HG02840 (cell line): ENCODE measurements around the gene IFNW1.

Experiments
- ATAC-seq: cut with Tn5 transposase; IDR thresholded peaks from one replicate; pipeline ENCODE4 v1.9.1; 2021; ENCODE audit warnings: mild to moderate bottlenecking, moderate library complexity, moderate number of reproducible peaks; ENCODE audit not compliant: unreplicated experiment, low FRiP score

Gene IFNW1

DNA sequence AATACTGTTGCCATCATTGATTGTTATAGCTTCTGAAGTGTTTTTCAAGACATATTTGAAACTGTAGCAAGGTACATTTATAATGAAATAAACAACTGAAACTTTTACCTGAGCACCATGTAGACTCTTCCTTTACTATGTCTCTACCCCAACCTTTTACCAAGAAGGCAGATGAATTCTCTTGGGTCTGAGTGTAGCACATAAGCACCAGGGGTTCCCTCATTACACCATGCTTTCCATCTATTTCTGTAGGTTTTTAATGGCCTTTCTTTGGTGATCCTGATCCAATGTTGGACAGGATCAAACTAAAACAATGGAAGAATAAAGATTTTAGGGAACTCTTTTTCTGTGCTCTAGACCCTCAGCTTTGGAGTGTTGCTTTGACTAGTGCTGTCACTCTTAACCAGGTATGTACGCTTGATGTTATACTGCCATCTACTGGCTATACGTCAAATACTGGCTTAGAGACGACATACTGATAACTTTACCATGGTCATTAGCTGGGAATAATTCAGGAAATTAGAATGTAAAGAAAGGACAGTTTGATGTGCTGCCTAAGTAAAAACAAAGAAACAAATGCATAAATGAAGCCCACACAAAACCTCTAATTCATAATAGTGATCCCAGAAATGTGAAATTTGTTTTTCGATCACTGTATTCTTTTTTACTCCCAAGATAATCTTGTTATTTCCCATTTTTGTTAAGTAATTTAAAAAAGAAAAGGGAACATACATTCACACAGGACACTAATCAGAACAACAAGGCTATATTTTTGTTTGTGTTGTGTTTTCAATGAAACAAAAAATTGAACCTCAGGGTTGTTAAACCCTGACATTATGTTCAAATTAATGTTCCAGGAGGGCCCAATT lies 30.7 kb downstream of the IFNW1 start:
- no peak for ATAC-seq

DNA sequence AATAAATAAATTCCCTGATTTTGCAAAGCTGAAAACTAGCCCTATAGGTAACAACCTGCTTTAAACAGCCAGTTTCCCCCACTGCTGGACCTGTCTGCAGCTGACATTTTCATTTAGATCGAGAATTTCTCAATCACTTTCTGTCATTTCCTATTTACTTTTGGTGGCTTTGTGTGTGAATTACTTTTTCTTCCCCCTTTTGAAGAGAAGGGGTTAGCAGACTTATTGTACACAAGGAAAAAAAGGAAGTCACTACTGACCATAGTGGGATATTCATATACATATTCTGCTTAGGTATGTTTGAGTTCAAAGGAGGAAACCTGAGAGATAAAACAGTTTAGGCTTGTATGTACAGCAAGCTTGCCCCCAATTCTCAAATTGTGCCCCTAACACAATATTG lies 36.8 kb downstream of the IFNW1 start:
- ATAC-seq: no peak

GRCh38 chr9:21102305-21102704 lies 39.3 kb downstream of the IFNW1 start:
- ATAC-seq: no peak

DNA sequence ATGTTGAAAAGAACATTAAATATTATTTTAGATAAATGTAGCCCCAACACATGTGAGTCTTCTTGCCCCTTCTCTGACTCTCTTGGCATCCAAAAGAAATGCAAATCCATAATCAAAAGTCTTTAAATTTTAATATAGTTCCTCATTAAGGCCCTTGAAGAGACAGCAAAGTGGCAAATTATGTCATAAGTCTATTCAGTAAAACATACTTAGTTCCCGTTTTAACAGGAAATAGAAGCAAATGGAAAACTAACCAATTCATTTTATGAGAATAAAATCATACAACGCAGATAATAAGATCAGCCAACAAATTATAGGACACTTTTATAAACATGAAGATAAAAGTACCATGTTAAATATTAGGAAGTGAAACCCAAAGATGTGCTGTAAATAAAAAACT lies 43.8 kb downstream of the IFNW1 start:
- ATAC-seq: no peak

DNA sequence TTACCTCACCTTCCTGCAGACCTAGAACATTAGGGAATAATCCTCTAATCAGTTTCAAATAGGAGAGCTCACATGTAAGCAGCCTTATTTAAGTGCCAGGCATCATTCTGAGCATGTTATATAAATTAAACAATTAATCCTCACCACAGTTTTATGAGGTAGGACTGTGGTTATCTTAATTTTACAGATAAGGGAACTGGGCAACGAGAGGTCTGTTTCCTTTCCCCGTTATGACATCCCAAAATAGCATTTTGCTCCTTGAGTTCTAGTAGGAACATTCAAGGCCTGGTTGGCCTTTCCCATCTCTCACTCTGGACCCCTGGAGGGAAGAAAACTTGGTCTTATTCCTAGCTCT lies 44.8 kb downstream of the IFNW1 start:
- ATAC-seq: no peak

DNA sequence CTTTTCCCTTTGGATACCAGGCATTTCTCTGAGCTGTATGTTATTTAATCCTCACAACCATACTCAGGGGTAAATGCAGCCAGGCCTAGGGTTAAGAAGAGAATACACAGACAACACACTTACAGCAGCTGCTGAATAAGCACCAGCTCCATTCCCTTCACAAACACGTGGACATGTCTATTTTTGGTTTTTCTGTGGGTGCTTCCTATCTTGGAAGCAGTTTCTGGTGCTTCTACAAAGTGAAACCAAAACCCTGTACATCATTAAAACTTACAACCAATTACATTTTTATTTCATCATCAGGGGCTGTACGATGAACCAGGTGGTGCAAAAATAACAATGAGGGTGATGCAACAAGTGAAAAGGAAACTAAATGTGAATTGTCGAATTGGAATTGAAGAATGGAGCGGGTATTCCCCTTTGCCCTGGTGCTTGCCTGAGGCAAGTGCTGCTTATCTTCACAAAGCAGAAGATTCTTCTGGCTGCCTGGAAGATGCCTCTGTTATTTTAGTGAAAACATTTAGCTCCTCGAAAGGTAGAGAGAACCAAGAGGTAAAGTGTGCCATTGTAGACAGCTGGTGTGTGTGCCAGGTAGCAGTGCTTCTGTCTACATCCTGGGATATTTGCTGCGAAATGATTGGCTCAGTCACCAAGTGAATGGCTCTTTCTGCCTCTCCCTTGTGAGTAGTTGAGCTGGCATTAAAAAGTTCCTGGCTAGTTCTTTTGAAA lies 45.3 kb downstream of the IFNW1 start:
- peak; percentile 86 for ATAC-seq

DNA sequence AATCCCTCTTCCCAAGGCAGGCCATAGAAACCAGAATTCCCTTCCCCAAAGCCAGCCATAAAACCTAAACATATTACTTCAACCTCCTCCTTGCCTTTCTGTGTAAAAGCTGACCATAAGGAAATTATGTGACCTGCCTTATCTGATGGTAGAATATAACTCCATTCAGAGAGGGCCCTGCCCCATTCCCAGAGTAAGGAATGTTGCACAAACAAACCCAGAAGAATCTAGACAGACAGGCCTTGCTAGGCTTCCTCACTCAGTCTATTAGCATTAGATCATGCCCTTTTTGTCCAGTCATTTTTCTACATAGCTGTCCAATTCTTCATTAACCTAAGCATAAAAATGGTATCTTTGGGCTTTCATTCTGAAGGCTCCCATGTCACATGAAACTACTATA lies 46.1 kb downstream of the IFNW1 start:
- ATAC-seq: no peak
